NCI-H1105 (cell line): ENCODE measurements around the gene APLN.

Experiments used
- DNase-seq: peaks from one replicate; lab custom pipeline; 2025; lab: John Stamatoyannopoulos, UW

APLN gene

GRCh38 chrX:129654652-129655546, at the start of gene APLN:
Gene APLN (minus strand): TSS chrX:129654956. CDS start chrX:129654630, 326 bp downstream.
- DNase-seq = peak; percentile 30

GRCh38 chrX:129704491-129704890, 49.7 kb upstream of the APLN start:
- DNase-seq = no peak

GRCh38 chrX:129701624-129702069, 46.9 kb upstream of the APLN start:
- DNase-seq = no peak

GRCh38 chrX:129700536-129700935, 45.8 kb upstream of the APLN start:
- no peak for DNase-seq

GRCh38 chrX:129698150-129698549, 43.4 kb upstream of the APLN start:
- DNase-seq = no peak

GRCh38 chrX:129697204-129697829, 42.6 kb upstream of the APLN start:
- DNase-seq = no peak

- DNase-seq = no peak
Observed at GRCh38 chrX:129696463-129697155, 41.9 kb upstream of the APLN start.

- no peak for DNase-seq
Observed at GRCh38 chrX:129695937-129696336, 41.2 kb upstream of the APLN start.

- no peak for DNase-seq
Observed at GRCh38 chrX:129695535-129695934, 40.8 kb upstream of the APLN start.

- DNase-seq = no peak
Observed at GRCh38 chrX:129694805-129695204, 40.0 kb upstream of the APLN start.

- no peak for DNase-seq
Observed at GRCh38 chrX:129693354-129693753, 38.6 kb upstream of the APLN start.

GRCh38 chrX:129690435-129690834, 35.7 kb upstream of the APLN start:
- no peak for DNase-seq

- DNase-seq = no peak
Observed at GRCh38 chrX:129689796-129690195, 35.0 kb upstream of the APLN start.

- DNase-seq = no peak
Observed at GRCh38 chrX:129688097-129688496, 33.3 kb upstream of the APLN start.

GRCh38 chrX:129686422-129686948, 31.7 kb upstream of the APLN start:
- no peak for DNase-seq

- no peak for DNase-seq
Observed at GRCh38 chrX:129682979-129683378, 28.2 kb upstream of the APLN start.

- peak; percentile 62 for DNase-seq
Observed at GRCh38 chrX:129679901-129680300, 25.1 kb upstream of the APLN start.

- no peak for DNase-seq
Observed at GRCh38 chrX:129678614-129679195, 23.9 kb upstream of the APLN start.

GRCh38 chrX:129667412-129667811, 12.7 kb upstream of the APLN start:
- DNase-seq = no peak

- DNase-seq = no peak
Observed at GRCh38 chrX:129665916-129666644, 11.3 kb upstream of the APLN start.

- DNase-seq = no peak
Observed at GRCh38 chrX:129663171-129663570, 8.4 kb upstream of the APLN start.
